NCI-H128 (cell line): ENCODE measurements around the gene VIPAS39.
"Not testable (repeated sequence)": the region's sequence is repeated elsewhere in the genome, so short reads cannot be mapped to it uniquely, and the experiment has no call there.

ENCODE experiments used
- DNase-seq: peaks from one replicate; lab custom pipeline; 2025; ENCODE audit not compliant: unreplicated experiment; lab: John Stamatoyannopoulos, UW

The VIPAS39 gene

DNA sequence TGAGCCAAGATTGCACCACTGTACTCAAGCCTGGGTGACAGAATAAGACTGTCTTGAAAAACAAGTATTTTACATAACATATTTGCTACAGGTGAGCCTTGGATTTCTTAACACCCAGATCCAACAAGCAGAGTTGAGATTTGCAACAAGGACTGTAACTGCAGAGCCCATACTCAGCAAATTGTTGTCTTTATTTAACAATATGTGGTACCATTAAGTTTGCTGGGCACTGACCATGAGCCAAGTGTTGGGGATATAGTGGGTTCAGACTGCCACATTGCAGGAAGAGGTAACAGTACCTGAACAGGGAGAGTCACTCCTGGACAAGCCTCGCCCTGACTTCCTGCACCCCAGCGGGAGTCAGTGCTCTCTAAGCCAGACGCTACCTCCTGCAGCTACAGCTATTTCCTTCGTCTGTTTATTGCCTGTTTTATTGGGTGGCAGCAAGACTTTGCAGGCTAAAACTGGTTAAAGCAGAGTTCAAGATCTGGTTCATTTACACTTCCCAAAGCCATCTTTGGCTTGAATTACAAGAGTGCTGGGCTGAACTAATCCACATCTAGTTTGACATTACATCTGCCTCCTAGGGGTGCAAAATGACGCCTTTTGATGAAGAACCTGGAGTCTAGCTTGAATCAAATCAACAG lies 12.9 kb upstream of the VIPAS39 start:
- no peak for DNase-seq

DNA sequence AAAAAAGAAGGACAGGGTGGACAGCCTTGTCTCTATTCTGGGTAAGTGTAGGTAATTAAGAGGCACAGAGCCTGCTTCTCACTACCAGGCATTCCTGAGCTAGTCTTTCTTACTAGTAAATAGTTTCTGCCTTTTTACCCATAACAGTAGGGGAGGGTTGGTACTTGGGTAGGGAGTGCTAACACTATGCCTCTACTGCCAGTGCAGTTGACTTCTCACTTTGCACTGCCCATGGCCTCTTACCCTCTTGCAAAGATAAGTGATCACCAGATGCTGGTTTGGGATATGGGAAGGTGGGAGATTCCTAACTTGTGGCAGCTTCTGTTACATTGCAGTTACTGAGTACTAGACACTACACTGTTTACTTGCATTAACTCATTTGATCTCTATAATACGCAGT lies 12.1 kb upstream of the VIPAS39 start:
- no peak for DNase-seq

DNA sequence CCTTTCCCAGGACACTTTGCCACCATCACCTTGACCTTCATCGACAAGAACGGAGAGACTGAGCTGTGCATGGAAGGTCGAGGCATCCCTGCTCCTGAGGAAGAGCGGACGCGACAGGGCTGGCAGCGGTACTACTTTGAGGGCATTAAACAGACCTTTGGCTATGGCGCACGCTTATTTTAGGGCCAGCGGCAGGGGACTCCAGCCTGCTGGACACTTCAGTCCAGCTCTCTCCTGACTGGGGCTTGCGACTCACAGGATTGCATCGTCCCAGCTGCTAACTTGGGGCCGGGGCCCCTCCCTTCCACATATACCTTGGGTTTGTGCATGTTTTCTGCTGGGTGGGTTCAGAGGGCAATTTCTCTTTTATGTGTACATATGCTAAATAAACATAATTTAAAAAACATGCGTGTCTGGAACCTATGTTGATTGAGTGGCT lies 11.7 kb upstream of the VIPAS39 start:
- DNase-seq: no peak

DNA sequence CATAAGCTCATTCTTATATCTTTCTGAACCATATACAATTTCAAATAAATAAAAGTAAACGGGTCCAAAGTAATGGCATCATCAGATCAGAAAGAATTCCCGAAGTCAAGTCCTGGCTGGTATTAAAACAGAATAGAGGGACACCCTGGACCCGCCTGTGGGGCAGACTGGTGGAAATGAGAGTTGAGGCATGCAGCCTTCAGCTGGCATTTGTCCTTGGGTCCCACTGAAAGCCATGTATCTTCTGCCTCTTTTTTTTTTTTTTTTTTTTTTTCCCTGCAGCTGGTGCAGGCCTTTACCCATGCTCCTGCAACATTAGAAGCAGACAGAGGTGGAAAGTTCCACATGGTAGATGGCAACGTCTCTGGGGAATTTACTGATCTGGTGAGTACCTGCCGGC lies 10.4 kb upstream of the VIPAS39 start:
- no peak for DNase-seq

DNA sequence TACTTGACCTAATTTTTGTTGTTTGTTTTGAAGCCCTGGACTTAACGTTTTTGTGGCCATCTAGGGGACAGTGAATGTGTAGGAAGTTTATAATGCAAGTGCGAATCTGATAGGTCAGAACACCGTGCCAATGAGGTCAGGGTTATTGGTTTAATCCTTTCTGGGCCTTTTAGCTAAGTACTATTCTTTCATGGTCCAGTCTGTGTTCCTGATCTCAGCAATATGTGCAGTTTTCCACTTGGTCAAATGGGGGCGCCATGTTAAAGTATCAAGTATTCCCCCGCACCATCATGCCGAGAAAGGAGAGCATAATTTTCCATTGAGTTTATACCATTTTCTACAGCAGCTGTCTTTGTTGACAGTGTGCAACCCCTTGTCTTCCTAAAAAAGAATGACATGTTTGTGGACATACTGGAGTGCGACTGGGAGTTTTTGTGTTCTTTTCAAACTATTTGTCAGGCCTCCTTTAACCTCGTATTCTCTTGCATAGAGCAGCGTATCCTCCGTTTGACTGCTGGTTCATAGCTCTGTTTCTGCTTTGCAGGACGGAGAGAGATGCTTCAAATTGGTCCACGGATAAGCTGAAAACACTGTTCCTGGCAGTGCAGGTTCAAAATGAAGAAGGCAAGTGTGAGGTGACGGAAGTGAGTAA lies 1.8 kb upstream of the VIPAS39 start:
- peak; percentile 28 for DNase-seq

DNA sequence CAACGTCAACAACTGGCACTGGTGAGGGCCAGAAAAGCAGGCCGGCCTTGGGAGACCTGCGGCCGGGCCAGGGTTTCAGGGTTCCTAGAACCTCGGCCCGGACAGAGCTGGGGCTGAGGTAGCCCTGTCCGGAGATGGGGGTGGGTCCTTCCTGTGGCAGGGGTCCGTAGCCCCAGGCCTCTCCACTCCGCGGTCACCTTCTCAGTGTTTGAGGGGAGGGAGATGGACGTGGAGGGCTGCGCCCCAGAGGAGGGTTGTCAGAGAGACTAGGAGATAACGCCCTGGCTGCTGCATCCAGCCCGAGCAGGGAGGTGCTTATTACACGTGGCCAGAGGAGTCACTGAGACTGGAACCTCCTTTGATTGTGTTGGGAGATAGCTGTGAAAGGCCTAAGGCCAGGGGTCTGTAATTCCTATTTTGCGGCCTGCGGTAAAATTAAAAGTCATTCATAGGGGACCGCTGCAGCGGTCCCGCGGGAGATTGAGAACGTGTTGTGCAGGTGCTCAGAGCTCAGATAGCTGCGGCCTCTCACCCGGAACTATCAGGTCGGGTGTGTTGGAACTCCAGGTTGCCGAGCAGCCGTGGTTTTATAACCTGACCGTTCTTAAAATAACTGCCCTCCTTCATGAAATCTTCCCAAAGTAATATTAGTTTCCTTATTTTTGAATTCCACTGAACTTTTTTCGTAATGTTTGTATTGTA lies 999 bp upstream of the VIPAS39 start:
- DNase-seq: no peak

DNA sequence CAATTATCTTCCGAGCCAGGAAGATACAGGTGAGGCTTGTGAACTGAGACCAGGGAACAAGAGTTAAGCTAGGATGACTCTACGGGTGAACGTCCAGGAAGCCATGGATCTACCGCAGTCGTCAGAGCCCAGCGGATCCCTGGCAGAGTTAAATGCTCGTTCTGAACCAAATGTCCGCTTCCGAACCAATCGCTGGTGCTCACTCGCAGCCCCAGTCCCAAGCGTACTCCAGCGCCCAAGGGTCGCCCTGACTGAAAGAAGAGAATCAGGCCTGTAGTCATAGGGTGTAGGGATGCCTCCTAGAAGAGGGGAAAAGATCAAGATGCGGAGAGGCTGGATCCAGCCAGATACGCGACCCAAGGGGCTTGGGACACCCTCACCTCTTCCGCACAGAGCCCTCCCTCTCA lies 283 bp downstream of the VIPAS39 start:
- no peak for DNase-seq

DNA sequence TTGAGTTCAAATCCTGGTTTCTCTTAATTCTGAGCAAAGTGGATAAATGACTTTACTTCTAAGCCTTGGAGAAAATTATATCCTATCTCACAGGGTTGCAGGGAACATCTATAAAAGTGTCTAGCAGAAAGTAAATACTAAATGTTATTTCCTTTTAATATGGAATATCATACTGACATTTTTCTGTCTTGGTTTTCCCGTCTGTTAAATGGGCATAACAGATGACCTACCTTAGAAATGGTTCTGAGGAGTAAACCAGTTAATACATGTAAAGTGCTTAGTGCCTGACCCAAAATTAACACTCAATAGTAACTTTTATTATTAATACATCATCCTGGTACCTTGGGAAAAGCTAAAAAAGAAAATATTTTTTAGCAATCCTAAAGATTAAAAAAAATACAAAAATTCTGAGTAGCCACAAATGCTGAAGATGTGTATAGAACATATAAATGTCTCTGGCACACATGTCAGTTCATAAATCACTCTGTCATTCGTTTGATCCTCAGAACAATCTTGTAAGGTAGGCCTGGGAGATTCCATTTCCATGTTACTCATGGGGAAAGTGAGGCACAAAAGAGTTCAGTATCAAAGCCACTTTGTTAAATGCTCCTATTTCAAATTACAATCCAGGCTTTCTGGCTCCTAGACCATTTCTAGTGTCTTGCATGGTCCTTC lies 1.3 kb downstream of the VIPAS39 start:
- DNase-seq: no peak

DNA sequence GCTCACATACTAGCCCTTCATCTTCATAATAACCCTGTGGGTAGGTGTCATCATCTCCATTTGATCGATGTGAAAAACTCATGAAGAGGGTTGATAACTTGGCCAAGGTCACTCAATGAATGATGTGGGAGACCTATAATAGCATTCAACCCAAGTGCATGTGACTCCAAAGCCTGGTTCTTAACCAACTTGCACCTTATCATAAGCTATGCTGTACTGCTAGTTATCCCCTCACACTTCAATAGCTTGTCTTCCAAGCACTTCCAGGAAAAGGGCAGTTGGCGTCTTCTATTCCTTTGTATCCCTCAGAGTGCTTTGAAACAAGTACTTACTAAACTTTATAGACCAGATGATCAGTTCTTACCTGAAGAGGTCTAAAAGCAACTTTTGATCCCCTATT lies 15.2 kb downstream of the VIPAS39 start:
- DNase-seq: no peak

DNA sequence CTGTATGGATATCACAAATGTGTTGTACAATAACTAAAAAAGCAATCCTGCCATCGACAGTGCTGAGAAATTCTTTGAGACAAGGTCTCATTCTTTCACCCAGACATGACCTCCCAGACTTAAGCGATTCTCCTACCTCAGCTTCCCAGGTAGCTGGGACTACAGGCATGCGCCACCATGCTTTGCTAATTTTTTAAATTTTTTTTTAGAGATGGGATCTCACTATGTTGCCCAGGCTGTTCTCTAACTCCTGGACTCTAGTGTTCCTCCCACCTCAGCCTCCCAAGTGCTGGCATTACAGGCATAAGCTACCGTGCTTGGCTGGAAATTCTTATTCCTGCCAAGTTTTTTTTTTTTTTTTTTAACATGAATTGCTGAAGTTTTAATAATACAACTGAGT lies 17.5 kb downstream of the VIPAS39 start:
- no peak for DNase-seq

DNA sequence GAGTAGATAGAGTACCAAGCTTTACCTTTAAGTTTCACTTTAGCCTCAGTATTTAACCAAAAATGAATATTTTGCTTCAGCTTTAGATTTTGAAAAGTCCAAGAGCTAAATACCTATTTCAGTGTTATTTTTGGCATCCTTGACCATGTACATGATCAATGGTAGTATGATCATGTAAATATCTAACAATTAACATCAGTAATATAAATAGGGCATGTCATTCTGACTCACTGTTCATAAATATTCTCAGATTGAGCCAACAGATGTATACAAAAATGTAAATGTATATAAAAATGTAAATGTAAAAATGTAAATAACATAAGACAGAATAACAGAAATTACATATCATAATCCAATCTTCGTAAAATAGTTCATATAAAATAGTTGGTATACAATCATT lies 18.8 kb downstream of the VIPAS39 start:
- DNase-seq: no peak

DNA sequence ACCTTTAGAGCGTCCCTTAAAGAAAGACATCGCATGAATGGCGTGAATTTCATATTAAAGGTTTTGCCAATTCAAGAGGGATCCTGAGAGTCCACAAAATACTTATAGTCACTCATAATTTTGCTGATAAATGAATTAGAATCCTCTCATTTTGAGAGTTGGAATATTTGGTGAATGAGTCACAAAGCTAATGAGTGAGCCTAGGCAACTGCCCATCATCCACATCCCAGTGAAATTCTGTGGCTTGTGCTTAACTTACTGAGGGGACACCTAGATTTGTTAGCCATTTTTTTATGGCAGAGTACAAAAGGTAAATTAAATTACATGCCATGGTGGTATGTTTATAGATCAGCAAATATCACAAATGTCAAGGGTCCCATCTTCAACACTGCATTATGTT lies 21.4 kb downstream of the VIPAS39 start:
- no peak for DNase-seq

DNA sequence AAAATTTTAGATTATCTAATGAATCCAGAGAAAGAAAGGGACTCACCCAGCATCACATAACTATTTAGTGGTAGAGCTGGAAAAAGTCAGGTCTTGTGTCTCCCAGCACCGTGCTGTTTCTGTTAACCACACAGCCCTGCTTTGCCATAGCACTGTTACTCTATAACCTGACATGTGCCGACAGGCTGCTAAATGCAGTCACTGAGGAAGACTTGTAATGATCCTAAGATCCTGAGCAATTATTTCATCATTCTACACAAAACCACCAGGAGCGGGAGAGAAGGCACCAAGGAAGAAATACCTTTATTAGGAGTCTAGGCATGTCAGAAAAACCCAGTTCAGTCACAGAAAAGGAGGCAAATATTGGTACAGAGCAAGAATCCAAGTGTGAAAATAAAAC lies 31.0 kb downstream of the VIPAS39 start:
- no peak for DNase-seq

DNA sequence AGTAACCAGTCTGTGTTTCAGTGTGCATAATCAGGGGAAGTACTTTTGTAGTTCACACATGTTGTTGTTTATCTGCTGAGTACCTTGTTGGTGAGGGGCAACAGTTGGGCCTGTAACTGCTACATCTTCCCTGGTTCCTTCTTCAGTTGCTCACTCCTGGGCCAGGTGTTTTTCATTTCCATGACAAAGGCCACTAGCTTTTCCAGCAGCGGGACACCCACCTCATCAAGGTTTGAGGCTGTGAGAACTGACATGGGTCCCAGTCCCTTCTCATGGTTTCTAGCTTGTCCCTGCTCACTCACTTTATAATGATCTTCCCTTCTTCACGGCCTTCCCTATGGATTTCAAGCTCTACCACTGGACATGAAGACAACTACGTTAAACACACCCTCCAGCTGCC lies 32.5 kb downstream of the VIPAS39 start:
- DNase-seq: no peak

DNA sequence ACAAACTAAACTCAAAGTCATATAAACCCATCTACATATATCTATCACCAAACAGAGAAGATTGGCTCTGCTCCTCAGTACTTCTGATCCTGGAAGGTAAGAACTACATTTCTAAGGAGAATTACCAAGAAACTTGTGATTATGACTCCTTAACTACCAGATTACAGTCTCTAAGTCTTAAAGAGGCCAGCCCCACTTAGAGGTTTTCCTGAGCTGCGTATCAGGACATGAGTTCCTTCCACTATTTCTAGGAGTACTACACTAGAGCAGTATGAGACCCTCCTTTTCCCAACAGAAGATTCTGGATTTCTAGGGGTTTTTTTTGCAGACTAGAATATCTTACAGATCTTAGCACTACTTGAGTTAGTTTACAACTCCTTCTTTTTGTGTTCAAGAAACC lies 34.0 kb downstream of the VIPAS39 start, which contains the start of gene NOXRED1:
NOXRED1 (minus strand) TSS at position 101 of the 400 bp plus-strand sequence. CDS start 634 bp downstream, outside the sequence.
- no peak for DNase-seq

DNA sequence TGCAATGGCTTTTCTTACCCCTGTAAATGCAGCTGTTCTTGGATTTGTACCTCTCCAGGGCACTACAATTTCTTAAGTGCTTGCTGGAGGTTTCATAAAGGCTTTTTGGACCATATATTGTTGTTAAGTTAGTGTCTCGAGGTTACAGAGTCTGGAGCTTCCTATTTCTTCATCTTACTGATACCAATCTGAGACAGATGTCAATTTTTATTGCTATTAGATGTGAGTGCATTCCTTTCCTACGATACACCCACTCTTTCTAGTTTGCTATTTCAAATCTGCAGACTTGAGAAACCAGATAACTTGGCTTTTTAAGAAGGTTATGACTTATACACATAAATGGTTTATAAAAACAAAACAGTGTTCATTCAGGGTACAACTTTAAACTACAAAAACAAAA lies 36.2 kb downstream of the VIPAS39 start:
- no peak for DNase-seq

DNA sequence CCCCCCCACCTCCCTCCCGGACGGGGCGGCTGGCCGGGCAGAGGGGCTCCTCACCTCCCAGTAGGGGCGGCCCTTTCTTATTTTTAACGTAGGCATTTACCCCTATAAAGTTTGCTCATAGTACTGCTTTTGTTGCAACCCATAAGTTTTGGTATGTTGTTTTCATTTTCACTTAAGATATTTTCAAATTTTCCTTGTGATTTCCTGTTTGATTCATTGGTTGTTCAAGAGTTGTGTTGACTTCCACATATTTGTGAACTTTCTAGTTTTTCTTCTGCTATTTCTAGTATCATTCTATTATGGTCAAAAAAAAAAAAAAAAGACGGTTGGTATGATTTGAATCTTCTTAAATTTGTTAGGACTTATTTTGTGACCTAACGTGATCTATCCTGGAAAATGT lies 40.6 kb downstream of the VIPAS39 start:
- DNase-seq: no peak

DNA sequence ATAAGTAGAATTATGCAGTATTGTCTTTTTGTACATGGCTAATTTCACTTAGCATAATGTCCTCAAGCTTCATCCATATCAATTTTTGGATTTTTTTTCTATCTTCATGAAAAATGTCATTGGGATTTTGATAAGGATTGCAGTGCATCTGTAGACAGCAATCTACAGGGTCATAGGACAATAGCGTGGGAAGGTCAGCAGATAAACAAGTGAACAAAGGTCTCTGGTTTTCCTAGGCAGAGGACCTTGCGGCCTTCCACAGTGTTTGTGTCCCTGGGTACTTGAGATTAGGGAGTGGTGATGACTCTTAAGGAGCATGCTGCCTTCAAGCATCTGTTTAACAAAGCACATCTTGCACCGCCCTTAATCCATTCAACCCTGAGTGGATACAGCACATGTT lies 41.3 kb downstream of the VIPAS39 start:
- not testable (repeated sequence) for DNase-seq

DNA sequence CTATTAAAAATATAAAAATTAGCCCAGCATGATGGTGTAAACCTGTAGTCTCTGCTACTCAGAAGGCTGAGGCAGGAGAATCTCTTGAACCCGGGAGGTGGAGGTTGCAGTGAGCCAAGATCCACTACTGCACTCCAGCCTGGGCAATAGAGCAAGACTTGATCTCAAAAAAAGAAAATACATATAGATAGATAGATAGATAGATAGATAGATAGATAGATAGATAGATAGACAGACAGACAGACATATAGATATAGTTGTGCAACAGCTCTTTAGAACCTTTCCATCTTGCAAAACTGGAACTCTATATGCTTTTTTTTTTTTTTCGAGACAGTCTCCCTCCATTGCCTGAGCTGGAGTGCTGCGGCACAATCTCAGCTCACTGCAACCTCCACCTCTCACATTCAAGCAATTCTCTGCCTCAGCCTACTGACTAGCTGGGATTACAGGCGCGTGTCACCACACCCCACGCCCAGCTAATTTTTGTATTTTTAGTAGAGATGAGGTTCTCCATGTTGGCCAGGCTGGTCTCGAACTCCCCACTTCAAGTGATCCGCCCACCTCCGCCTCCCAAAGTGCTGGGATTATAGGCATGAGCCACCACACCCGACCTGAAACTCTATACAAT lies 41.9 kb downstream of the VIPAS39 start:
- not testable (repeated sequence) for DNase-seq

DNA sequence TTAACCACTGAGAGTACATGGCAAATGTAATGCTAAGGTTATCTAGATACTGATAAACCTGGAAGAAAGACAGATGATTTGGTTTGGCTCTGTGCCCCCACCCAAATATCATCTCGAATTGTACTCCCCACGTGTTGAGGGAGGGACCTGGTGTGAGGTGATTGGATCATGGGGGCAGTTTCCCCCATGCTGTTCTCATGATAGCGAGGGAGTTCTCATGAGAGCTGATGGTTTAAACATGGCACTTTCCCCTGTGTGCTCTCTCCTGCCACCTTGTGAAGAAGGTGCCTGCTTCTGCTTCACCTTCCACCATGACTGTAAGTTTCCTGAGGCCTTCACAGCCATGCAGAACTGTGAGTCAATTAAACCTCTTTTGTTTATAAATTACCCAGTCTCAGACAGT lies 48.3 kb downstream of the VIPAS39 start:
- no peak for DNase-seq

DNA sequence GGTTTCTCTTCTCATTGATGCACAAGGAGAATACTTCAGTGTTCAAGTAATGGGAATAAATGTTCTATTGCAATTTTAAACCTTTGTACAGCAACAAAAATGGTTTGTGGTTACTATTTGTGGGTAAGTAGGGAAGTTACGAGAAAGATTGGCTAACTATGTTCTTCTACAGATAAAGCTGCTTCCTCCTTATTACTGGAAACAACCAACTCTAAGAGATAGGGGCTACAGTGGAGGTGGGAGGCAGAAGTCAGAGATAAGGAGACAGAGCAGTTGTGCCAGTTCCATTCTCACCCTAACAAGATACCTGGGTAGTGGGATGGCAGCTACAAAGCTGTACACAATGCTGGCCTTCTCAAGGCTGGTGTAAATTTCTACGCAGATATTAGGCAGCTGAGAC lies 50.2 kb downstream of the VIPAS39 start:
- no peak for DNase-seq
